ENCODE measurements around the gene ZNF263.

- TF ChIP-seq ZNF274 (IDR thresholded peaks at IDR 0.05; ENCODE audit: low read depth, low read length) (no peak), YY1 (IDR thresholded peaks at IDR 0.05; ENCODE audit: insufficient read depth, insufficient read length) (no peak), SUZ12 (IDR thresholded peaks at IDR 0.05; ENCODE audit: extremely low read depth, insufficient read depth, insufficient read length) (no peak)
These were observed 33.8 kb upstream of the ZNF263 start for GRCh38 chr16:3249451-3249850.

All from NT2/D1 (cell line).